ENCODE results near the gene PRKAR1A. TPM values are rescaled to one million over a fixed set of nuclear protein-coding genes. Genes with fewer than 3 reads are reported as not detected.

The PRKAR1A gene
- total RNA-seq, 4 donors from 2014 or later: 245 to 286 (median 264) TPM

- 65% methylated on average over 3 of the region's 3 CpGs for whole genome bisulfite sequencing
- H3K4me1 ChIP-seq: peaks cover 22% of the 10 kb centered on the region
- TF ChIP-seq CTCF (IDR thresholded peaks at IDR 0.05) (no peak), POLR2A (IDR thresholded peaks at IDR 0.05) (no peak), POLR2AphosphoS5 (IDR thresholded peaks at IDR 0.05) (no peak), EP300 (IDR thresholded peaks at IDR 0.05) (no peak)
- no peaks in the 10 kb centered on the region for H3K9me3 ChIP-seq
- no peak for DNase-seq (ENCODE audit: low spot score in 2 of 2)
- H3K4me3 ChIP-seq: no peak overlapping the region
- H3K36me3 ChIP-seq: no peaks in the 10 kb centered on the region
- no peak overlapping the region for H3K27ac ChIP-seq
- H3K27me3 ChIP-seq: no peaks in the 10 kb centered on the region
Measured at GRCh38 chr17:68560966-68561720, 48.9 kb downstream of the PRKAR1A start.

- H3K36me3 ChIP-seq: no peaks in the 10 kb centered on the region
- H3K4me1 ChIP-seq: peaks cover 30% of the 10 kb centered on the region
- no peak overlapping the region for H3K4me3 ChIP-seq
- DNase-seq (ENCODE audit: low spot score in 2 of 2): no peak
- 94% methylated on average over 4 of the region's 4 CpGs for WGBS
- no peaks in the 10 kb centered on the region for H3K9me3 ChIP-seq
- no peak overlapping the region for H3K27ac ChIP-seq
- H3K27me3 ChIP-seq: no peaks in the 10 kb centered on the region
- TF ChIP-seq POLR2A (IDR thresholded peaks at IDR 0.05): no peak
- no peak for TF ChIP-seq CTCF (IDR thresholded peaks at IDR 0.05)
- no peak for TF ChIP-seq EP300 (IDR thresholded peaks at IDR 0.05)
- no peak for TF ChIP-seq POLR2AphosphoS5 (IDR thresholded peaks at IDR 0.05)
Measured at GRCh38 chr17:68562736-68563135, 50.5 kb downstream of the PRKAR1A start.

GRCh38 chr17:68564415-68565111, 52.3 kb downstream of the PRKAR1A start:
- no peak for TF ChIP-seq EP300 (IDR thresholded peaks at IDR 0.05)
- TF ChIP-seq POLR2AphosphoS5 (IDR thresholded peaks at IDR 0.05): no peak
- TF ChIP-seq POLR2A (IDR thresholded peaks at IDR 0.05): no peak
- no peak for TF ChIP-seq CTCF (IDR thresholded peaks at IDR 0.05)
- no peak overlapping the region for H3K4me3 ChIP-seq
- no peak for DNase-seq (ENCODE audit: low spot score in 2 of 2)
- H3K27ac ChIP-seq: peak overlapping the region; percentile 45
- 59% methylated on average over 5 of the region's 8 CpGs for WGBS
- H3K27me3 ChIP-seq: no peaks in the 10 kb centered on the region
- no peaks in the 10 kb centered on the region for H3K36me3 ChIP-seq
- peaks cover 30% of the 10 kb centered on the region for H3K4me1 ChIP-seq
- H3K9me3 ChIP-seq: no peaks in the 10 kb centered on the region

GRCh38 chr17:68565661-68566441, 53.6 kb downstream of the PRKAR1A start:
- Histone ChIP-seq H3K27me3 (no peaks in the 10 kb centered on the region), H3K4me1 (peaks cover 30% of the 10 kb centered on the region), H3K9me3 (no peaks in the 10 kb centered on the region), H3K4me3 (no peak overlapping the region), H3K36me3 (no peaks in the 10 kb centered on the region), H3K27ac (peak overlapping the region; percentile 29)
- TF ChIP-seq POLR2A (IDR thresholded peaks at IDR 0.05) (no peak), EP300 (IDR thresholded peaks at IDR 0.05) (no peak), POLR2AphosphoS5 (IDR thresholded peaks at IDR 0.05) (no peak), CTCF (IDR thresholded peaks at IDR 0.05) (no peak)
- DNase-seq (ENCODE audit: low spot score in 2 of 2): no peak
- WGBS: 63% methylated on average over 3 of the region's 3 CpGs

GRCh38 chr17:68566442-68566738, 54.2 kb downstream of the PRKAR1A start:
- TF ChIP-seq POLR2AphosphoS5 (IDR thresholded peaks at IDR 0.05): no peak
- TF ChIP-seq POLR2A (IDR thresholded peaks at IDR 0.05): no peak
- no peak for TF ChIP-seq CTCF (IDR thresholded peaks at IDR 0.05)
- TF ChIP-seq EP300 (IDR thresholded peaks at IDR 0.05): no peak
- no peaks in the 10 kb centered on the region for H3K27me3 ChIP-seq

More at GRCh38 chr17:68566442-68566738, 54.2 kb downstream of the PRKAR1A start:
- 58% methylated on average over 2 of the region's 2 CpGs for WGBS
- no peak for DNase-seq (ENCODE audit: low spot score in 2 of 2)
- Histone ChIP-seq H3K9me3 (no peaks in the 10 kb centered on the region), H3K27ac (no peak overlapping the region), H3K4me1 (peaks cover 30% of the 10 kb centered on the region), H3K4me3 (no peak overlapping the region), H3K36me3 (no peaks in the 10 kb centered on the region)

Measured in suprapubic skin (tissue), 4 donors.